Bronchial epithelial cell (primary cell): ENCODE results near the gene KDM2B. TPM values are rescaled to one million over a fixed set of nuclear protein-coding genes. Genes with fewer than 3 reads are reported as not detected.

Source experiments
- DNase-seq: peaks from one replicate; pipeline ENCODE4 v3.0.0-alpha.2; 2010; ENCODE audit warnings: low read depth
- FAIRE-seq: peaks from 2 replicates; lab custom pipeline; 2011; peaks lifted over from hg19 to GRCh38; lab: Jason Lieb, UNC
- H3K27me3 ChIP-seq: 2 replicates; pipeline ENCODE4 v1.5.1; 2011; ENCODE audit warnings: low read length; ENCODE audit not compliant: control insufficient read depth, insufficient read depth
- H3K36me3 ChIP-seq: 2 replicates; pipeline ENCODE4 v1.5.1; 2011; ENCODE audit warnings: low read length; ENCODE audit not compliant: control insufficient read depth, insufficient read depth
- H3K4me3 ChIP-seq: 2 replicates; pipeline ENCODE4 v1.5.1; 2011; ENCODE audit warnings: mild to moderate bottlenecking, low read depth, low read length, control low read depth
- CTCF ChIP-seq: IDR thresholded peaks from 2 replicates; pipeline ENCODE4 v1.5.1; 2011; ENCODE audit warnings: mild to moderate bottlenecking, moderate library complexity, low read length, control low read depth, inconsistent platforms; ENCODE audit not compliant: insufficient read depth, severe bottlenecking
- total RNA-seq: library from RNA; depleted of rRNA; stranded (reverse); fragments of >200 nt; gene quantifications from 2 replicates; pipeline ENCODE4 v1.2.1, GENCODE V29; 2014

KDM2B gene
- total RNA-seq, 1 donor from 2014 or later: 14.2 TPM

- FAIRE-seq: no peak
- no peaks in the 10 kb centered on the region for H3K27me3 ChIP-seq
- H3K36me3 ChIP-seq: no peaks in the 10 kb centered on the region
- no peak overlapping the region for H3K4me3 ChIP-seq
- no peak for TF ChIP-seq CTCF
- no peak for DNase-seq
Measured at GRCh38 chr12:121472150-121472905, 108.5 kb downstream of the KDM2B start.

- TF ChIP-seq CTCF: no peak
- DNase-seq (no peak), FAIRE-seq (no peak)
- Histone ChIP-seq H3K36me3 (no peaks in the 10 kb centered on the region), H3K27me3 (no peaks in the 10 kb centered on the region), H3K4me3 (no peak overlapping the region)
Measured at GRCh38 chr12:121470751-121471150, 110.1 kb downstream of the KDM2B start.

GRCh38 chr12:121468499-121468801 lies 112.4 kb downstream of the KDM2B start:
- no peak for FAIRE-seq
- no peak for TF ChIP-seq CTCF
- peaks cover 1% of the 10 kb centered on the region for H3K36me3 ChIP-seq
- H3K27me3 ChIP-seq: no peaks in the 10 kb centered on the region
- no peak overlapping the region for H3K4me3 ChIP-seq
- no peak for DNase-seq

- no peak for TF ChIP-seq CTCF
- Histone ChIP-seq H3K4me3 (peak overlapping the region; percentile 41), H3K27me3 (no peaks in the 10 kb centered on the region), H3K36me3 (peaks cover 1% of the 10 kb centered on the region)
- FAIRE-seq: no peak
- DNase-seq: no peak
Measured at GRCh38 chr12:121467638-121468498, 113.0 kb downstream of the KDM2B start.

GRCh38 chr12:121466794-121467637 lies 113.8 kb downstream of the KDM2B start:
- peak overlapping the region; percentile 55 for H3K4me3 ChIP-seq
- TF ChIP-seq CTCF: no peak
- H3K36me3 ChIP-seq: peaks cover 1% of the 10 kb centered on the region
- peak; percentile 66 for DNase-seq
- no peaks in the 10 kb centered on the region for H3K27me3 ChIP-seq
- no peak for FAIRE-seq
